ENCODE data around the gene CLMP. TPM values are rescaled to one million over a fixed set of nuclear protein-coding genes. Genes with fewer than 3 reads are reported as not detected.

Gene CLMP
- total RNA-seq, 1 experiment from 2014 or later, result 3.2 TPM

DNA sequence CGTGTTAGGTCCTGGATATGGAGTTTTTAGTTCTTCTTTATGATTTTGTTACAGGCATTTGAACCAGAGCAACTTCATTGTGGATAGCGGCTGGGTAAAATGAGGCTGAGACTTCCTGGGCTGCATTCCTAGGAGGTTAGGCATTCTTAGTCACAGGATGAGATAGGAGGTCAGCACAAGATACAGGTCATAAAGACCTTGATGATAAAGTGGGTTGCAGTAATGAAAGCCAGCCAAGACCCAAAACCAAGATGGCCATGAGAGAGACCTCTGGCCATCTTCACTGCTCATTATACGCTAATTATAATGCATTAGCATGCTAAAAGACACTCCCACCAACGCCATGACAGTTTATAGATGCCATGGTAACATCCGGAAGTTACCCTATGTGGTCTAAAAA is 23.4 kb upstream of the CLMP start:
- intact Hi-C loops (cut with micrococcal nuclease), result no loop called here
- ATAC-seq (peak; percentile 66), DNase-seq (ENCODE audit: low read depth, low spot score) (no peak)
- Histone ChIP-seq H3K79me2 (ENCODE audit: insufficient read depth, low read length) (no peaks in the 10 kb centered on the region), H2AFZ (ENCODE audit: low read depth, low read length, poor library complexity, severe bottlenecking) (peak overlapping the region; percentile 84), H3K9me2 (ENCODE audit: insufficient read depth) (no peaks in the 10 kb centered on the region), H3K27me3 (ENCODE audit: insufficient read depth, low read length) (no peaks in the 10 kb centered on the region), H3K4me2 (ENCODE audit: low read length) (peak overlapping the region; percentile 56), H3K4me3 (replicated peaks in 1 of 2; ENCODE audit: low read depth in 1 of 2, low read length in 2 of 2) (peak overlapping the region in 1 of 2 experiments; percentile 2; a peak in 1 of 4 replicates), H3K9ac (ENCODE audit: low read length) (no peak overlapping the region), H3K36me3 (ENCODE audit: control insufficient read depth in 1 of 2, insufficient read depth in 2 of 2, low read length in 2 of 2) (no peaks in the 10 kb centered on the region), H3K4me1 (ENCODE audit: control insufficient read depth in 1 of 2, insufficient read depth in 2 of 2, low read length in 2 of 2) (peaks cover 4 to 25% of the 10 kb centered on the region in 2 experiments), H3K9me3 (ENCODE audit: control insufficient read depth in 1 of 2, insufficient read depth in 1 of 2, low read depth in 1 of 2, low read length in 2 of 2) (no peaks in the 10 kb centered on the region; a peak in 1 of 4 replicates), H4K20me1 (ENCODE audit: insufficient read depth) (no peaks in the 10 kb centered on the region), H3K27ac (ENCODE audit: low read depth, low read length) (no peak overlapping the region)
- ChIA-PET CTCF (interaction anchor here (1.0 to 1.1 kb wide), 3 partner anchors 16 to 17 kb away, joined by 3 to 5 read pairs (median 3); no protein-coding TSS in a partner anchor), RAD21 (ENCODE audit: low non-redundant PET in 1 of 2, low total read pairs in 2 of 2, uncharacterized antibody in 2 of 2, unreplicated experiment in 2 of 2) (no interaction called here), POLR2A (interaction anchor here (1.4 kb wide), 1 partner anchor 9 kb away, joined by 4 read pairs; no protein-coding TSS in a partner anchor)
- BruUV-seq (replicated peaks), result no TSS peak
- TF ChIP-seq YY1 (IDR thresholded peaks at IDR 0.05; ENCODE audit: extremely low read depth, insufficient replicate concordance, low read depth, low read length) (no peak), CBX3 (IDR thresholded peaks at IDR 0.05; ENCODE audit: low read depth) (peak; percentile 33; the same call in 1 of the 2 replicates), FOSL1 (IDR thresholded peaks at IDR 0.05; ENCODE audit: low read depth) (peak; percentile 65), JUND (IDR thresholded peaks at IDR 0.05) (peak; percentile 44; the same call in 1 of the 2 replicates), CEBPB (IDR thresholded peaks at IDR 0.05; ENCODE audit: low read depth) (no peak), SP1 (IDR thresholded peaks at IDR 0.05; ENCODE audit: low read depth) (peak; percentile 26; the same call in 1 of the 2 replicates)
- TF ChIP-seq, protein P1, sequence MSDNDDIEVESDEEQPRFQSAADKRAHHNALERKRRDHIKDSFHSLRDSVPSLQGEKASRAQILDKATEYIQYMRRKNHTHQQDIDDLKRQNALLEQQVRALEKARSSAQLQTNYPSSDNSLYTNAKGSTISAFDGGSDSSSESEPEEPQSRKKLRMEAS (IDR thresholded peaks at IDR 0.05), result 0 out of 2 replicates have a peak, but pooled peaks have one; percentile 15

GRCh38 chr11:123217897-123218296 is 22.8 kb upstream of the CLMP start:
- POLR2A ChIA-PET, result no interaction called here
- ATAC-seq, result 0 out of 2 replicates have a peak, but pooled peaks have one; percentile 27
- BruUV-seq (replicated peaks), result no TSS peak

More at GRCh38 chr11:123217897-123218296, 22.8 kb upstream of the CLMP start:
- no peaks in the 10 kb centered on the region for H4K20me1 ChIP-seq (ENCODE audit: insufficient read depth)
- no peaks in the 10 kb centered on the region for H3K36me3 ChIP-seq (ENCODE audit: control insufficient read depth in 1 of 2, insufficient read depth in 2 of 2, low read length in 2 of 2)
- no peak for TF ChIP-seq SRF (IDR thresholded peaks at IDR 0.05; ENCODE audit: low read depth)
- TF ChIP-seq FOSL1 (IDR thresholded peaks at IDR 0.05; ENCODE audit: low read depth), result no peak
- no peak for TF ChIP-seq CEBPB (IDR thresholded peaks at IDR 0.05; ENCODE audit: low read depth)
- TF ChIP-seq, protein P2, sequence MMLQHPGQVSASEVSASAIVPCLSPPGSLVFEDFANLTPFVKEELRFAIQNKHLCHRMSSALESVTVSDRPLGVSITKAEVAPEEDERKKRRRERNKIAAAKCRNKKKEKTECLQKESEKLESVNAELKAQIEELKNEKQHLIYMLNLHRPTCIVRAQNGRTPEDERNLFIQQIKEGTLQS (IDR thresholded peaks at IDR 0.05), result no peak
- no peak for TF ChIP-seq SP1 (IDR thresholded peaks at IDR 0.05; ENCODE audit: low read depth)
- no peak for TF ChIP-seq ZFX (IDR thresholded peaks at IDR 0.05)
- TF ChIP-seq YY1 (IDR thresholded peaks at IDR 0.05; ENCODE audit: extremely low read depth, insufficient replicate concordance, low read depth, low read length), result no peak
- TF ChIP-seq SIN3A (IDR thresholded peaks at IDR 0.05; ENCODE audit: low read depth), result no peak
- no peak for TF ChIP-seq CBX3 (IDR thresholded peaks at IDR 0.05; ENCODE audit: low read depth)
- TF ChIP-seq TCF7L2 (IDR thresholded peaks at IDR 0.05; ENCODE audit: borderline replicate concordance, extremely low read depth, insufficient read depth, insufficient read length), result no peak
- no peak for TF ChIP-seq RAD21 (IDR thresholded peaks at IDR 0.05; ENCODE audit: low read depth)
- no peak for TF ChIP-seq ELF1 (IDR thresholded peaks at IDR 0.05; ENCODE audit: borderline replicate concordance, low read depth)
- no peak for TF ChIP-seq ZNF274 (IDR thresholded peaks at IDR 0.05; ENCODE audit: low read depth, low read length)
- TF ChIP-seq EGR1 (IDR thresholded peaks at IDR 0.05; ENCODE audit: low read depth), result no peak
- peak overlapping the region; percentile 84 for H2AFZ ChIP-seq (ENCODE audit: low read depth, low read length, poor library complexity, severe bottlenecking)
- H3K9me2 ChIP-seq (ENCODE audit: insufficient read depth), result no peaks in the 10 kb centered on the region
- no peaks in the 10 kb centered on the region; a peak in 1 of 4 replicates for H3K9me3 ChIP-seq (ENCODE audit: control insufficient read depth in 1 of 2, insufficient read depth in 1 of 2, low read depth in 1 of 2, low read length in 2 of 2)
- peak overlapping the region in 1 of 2 experiments; percentile 2; a peak in 1 of 4 replicates for H3K4me3 ChIP-seq (replicated peaks in 1 of 2; ENCODE audit: low read depth in 1 of 2, low read length in 2 of 2)
- ChIA-PET CTCF (interaction anchor here (1.0 to 1.1 kb wide), 2 partner anchors 17 to 18 kb away, joined by 3 read pairs; no protein-coding TSS in a partner anchor), RAD21 (ENCODE audit: low non-redundant PET in 1 of 2, low total read pairs in 2 of 2, uncharacterized antibody in 2 of 2, unreplicated experiment in 2 of 2) (no interaction called here)
- peaks cover 4 to 25% of the 10 kb centered on the region in 2 experiments for H3K4me1 ChIP-seq (ENCODE audit: control insufficient read depth in 1 of 2, insufficient read depth in 2 of 2, low read length in 2 of 2)
- no peaks in the 10 kb centered on the region for H3K79me2 ChIP-seq (ENCODE audit: insufficient read depth, low read length)
- no peaks in the 10 kb centered on the region for H3K27me3 ChIP-seq (ENCODE audit: insufficient read depth, low read length)
- DNase-seq (ENCODE audit: low read depth, low spot score), result no peak
- no peak overlapping the region for H3K9ac ChIP-seq (ENCODE audit: low read length)
- no peak overlapping the region for H3K27ac ChIP-seq (ENCODE audit: low read depth, low read length)
- intact Hi-C loops (cut with micrococcal nuclease), result no loop called here
- peak overlapping the region; percentile 56 for H3K4me2 ChIP-seq (ENCODE audit: low read length)

Data from HCT116 (cell line).